HL-60/S4 (cell line): Measurements from ENCODE around the gene BAIAP2.
"Not testable (repeated sequence)": the region's sequence is repeated elsewhere in the genome, so short reads cannot be mapped to it uniquely, and the experiment has no call there.

Experiments used
- in situ Hi-C: fragments of 300-500 bp; cut with MboI; formaldehyde crosslinking; loops from 2 replicates; pipeline ENCODE4 v1.14.3; 2022; ENCODE audit warnings: low sequenced_read_pairs

BAIAP2 gene

DNA sequence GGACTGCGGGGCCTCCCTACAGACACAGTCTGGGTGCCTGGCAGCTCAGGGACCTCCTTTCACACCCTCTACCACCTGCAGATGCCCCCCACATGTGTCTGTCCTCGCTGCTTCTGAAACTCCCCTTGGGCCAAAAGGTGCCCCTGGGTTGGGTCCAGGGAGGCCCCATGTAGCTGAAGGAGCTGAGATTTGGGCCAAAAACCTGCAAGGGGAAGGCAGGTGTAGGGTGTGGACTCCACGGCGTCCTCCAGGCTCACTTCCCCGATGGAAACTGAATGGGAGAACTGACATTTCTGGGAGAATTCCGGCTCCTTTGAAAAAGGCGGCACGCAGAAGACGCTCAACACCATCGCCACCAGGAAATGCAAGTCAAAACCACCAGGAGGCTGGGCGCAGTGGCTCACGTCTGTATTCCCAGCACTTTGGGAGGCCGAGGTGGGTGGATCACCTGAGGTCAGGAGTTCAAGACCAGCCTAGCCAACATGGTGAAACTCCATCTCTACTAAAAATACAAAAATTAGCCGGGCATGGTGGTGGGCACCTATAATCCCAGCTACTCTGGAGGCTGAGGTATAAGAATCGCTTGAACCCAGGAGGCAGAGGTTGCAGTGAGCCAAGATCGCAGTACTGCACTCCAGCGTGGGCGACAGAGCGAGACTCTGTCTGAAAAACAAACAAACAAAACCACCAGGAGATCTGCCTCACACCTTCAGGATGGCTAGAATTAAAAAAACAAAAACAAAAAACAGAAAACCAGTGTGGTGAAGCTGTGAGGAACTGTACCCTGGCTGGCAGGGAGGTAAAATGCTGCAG is 13.2 kb upstream of the BAIAP2 start:
- in situ Hi-C loops: no loop called here

DNA sequence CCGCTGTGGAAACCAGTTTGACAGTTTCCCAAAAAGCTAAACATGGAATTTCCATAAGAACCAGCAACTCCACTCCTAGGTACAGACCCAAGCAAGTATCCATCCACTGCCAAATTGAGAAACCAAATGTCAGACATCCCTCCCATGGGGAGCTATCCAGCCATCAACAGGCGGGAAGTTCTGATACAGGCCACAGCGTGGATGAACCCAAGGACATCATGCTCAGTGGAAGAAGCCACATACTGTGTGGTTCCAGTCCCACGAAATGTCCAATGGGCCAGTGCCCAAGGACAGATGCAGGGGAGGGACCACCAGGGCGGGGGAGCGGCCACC is 12.6 kb upstream of the BAIAP2 start:
- in situ Hi-C loops: no loop called here

DNA sequence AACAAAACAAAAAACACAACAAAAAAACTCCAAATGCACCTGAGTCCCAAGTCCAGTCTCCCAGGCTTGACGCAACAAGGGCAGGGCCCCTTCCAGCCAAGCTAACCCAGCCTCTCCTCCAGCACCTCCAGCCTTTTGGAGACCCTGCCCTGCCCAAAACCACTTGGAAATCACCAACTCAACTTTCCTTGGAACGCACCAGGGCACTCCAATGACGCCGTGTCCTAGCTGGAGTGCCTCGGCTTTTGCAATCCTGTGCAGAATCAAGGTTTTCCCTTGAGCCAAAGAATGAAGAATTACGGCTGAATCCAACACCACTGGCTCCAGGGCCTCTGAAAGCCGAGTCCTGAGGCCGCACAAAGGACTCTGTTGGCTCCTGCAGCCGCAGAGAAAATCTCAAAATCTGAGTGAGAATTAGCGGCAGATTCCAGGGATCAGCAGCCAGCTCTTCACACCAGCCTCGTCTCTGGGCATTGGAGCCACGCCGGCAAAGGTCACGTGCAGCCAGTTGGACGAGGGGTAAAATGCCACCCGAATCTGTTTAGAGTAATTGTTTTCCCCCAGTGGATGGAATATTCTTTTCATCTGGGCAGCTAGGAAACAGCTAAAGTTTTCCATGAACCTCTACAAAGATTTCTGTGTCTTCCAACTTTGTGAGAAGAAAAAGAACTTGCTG is 9.7 kb upstream of the BAIAP2 start:
- in situ Hi-C loops: no loop called here

DNA sequence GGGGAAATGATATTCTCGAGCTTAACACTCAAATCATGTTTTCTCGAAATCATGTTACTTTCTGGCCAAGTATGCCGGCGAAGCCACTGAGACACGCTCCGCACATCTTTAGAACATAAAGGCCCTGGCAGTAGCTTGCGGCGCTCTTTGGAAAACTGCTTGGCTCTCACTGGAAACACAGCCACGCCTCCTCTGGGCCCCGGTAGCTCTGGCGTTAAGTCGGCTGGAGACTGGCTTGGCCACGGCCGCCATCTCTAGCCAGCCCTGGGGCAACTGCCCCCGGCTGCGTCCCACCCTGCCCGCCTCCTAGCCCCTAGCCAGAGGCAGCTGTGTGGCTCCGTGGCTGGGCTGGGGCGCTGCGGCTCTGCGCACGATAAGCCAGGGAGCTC is 9.2 kb upstream of the BAIAP2 start:
- in situ Hi-C loops: no loop called here

DNA sequence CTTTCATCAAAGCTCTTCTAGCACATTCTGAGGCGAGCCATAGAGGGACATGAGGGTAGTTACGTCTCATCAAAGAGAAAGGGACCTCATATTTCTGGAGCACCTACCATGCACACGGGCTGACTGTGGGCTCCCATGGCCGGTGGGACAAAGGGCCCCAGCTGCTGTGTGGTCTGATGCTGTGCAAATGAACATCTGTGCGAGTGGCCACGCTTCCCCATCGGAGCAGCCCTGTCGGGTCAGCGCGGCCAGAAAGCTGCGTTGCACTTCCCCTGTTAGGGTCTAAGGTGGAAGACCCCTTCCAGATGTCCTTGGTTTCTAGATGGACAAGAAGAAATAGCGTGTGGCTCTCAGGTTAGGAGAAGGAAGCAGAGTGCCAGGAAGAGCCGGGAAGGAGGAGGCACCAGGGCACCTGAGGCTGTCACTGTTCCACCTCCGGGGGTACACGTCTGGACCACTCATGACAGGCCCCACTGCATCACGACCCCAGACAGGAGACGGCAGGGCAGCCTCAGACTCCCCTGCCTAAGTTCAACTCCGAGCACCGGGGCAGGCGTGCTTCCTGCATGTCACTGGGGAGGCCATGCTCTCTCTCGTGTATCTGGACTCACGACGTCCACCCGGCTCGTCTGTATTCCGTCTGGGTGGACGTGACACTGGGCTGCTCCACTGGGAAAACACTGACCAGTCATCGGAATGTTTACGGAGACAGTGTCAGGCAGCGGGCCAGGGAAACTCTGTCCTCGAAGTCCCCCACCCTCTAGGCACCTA is 8.5 kb upstream of the BAIAP2 start:
- in situ Hi-C loops: no loop called here

DNA sequence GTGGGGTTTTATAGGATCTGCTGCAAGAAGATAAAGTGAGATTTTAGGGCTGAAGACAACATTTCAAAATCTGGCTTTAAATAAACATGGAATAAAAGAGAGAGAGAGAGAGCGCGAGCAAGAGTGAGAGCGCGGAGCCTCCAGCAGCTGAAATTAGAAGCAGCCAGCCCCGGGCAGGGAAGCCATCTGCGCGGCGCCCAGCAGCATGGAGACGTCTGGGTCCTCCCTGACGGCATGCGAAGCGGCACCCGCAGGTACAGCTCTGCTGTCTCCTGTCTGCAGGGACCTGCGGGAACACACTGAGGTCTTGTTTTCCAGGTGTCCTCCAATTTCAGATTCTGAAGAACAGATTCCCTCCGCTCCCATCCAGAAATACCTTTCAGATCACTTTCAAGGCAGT is 7.9 kb upstream of the BAIAP2 start:
- in situ Hi-C loops: no loop called here

DNA sequence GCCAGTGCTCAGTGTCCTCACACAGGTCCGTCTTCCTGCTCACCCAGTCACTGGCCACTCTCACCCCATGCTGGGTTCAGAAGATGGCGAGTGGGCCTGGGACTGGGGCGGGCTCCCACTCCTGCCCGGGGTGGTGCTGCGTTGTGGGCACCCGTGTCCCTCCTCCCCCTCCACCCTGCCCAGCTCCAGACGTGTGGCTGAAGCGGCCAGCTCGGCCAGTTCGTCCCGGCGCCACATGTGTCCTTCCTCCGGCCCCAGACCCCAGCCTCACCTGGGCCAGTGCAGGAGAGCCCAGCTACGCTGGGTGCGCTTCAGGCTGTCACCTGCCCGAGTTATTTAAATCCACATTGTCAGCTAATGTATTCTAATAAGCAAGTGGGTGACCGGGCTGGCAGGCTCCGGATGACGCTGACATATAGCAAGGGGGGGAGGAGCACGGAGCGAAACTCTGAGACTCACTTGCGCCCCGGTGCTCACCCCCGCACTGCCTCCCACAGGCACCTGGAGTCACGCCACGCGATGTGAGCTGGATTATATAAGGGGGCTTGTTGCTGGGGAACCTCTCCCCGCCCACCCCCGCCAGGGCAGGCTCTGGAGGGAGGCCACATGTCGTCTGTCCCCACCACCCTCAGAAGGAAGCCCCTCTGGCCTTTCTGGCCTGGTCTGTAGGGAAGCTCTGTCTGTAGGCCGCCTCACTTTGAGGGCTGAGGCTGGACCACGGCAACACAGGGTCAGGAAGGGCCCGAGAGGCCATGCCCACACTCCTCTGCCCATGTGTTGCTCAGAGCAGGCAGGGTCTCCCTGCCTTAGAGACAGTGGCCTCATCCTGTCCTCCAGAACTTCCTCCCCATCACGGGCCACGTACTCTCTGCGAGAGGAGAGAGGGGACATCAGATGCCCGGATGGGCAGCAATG is 7.1 kb upstream of the BAIAP2 start:
- in situ Hi-C loops: no loop called here

DNA sequence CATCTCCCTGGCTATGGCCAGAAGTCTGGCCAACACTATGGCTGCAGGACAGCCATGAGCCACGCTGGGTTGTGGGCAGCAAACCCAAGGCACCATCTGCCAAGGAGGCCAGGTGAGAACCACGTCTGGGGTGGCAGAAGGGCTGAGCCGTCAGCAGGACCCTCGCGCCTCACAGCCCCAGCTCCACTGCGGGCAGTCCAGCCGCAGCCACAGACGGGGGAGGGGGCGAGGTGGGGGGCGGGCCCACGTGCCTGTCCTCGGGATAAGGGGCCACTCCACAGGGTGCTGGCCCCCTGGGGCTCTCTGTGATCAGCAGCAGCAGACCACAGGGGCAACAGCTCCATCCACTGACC is 6.5 kb upstream of the BAIAP2 start:
- in situ Hi-C loops: no loop called here

DNA sequence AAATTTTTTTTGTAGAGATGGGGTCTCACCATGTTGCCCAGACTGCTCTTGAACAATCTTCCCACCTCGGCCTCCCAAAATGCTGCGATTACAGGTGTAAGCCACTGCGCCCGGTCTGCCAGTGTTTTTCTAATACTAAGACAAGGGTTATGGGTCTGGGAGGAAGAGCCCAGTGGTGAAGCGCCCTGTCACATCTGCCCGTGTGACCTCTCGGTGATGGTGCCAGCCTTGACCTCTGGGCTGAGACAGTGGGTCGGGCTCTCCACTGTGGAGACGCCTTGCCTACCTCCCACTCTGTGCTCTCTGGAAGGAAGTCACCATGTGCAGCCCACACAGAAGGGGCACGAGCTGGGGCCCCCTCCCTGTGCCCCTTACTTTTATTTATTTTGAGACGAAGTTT is 5.1 kb upstream of the BAIAP2 start:
- in situ Hi-C loops: no loop called here

DNA sequence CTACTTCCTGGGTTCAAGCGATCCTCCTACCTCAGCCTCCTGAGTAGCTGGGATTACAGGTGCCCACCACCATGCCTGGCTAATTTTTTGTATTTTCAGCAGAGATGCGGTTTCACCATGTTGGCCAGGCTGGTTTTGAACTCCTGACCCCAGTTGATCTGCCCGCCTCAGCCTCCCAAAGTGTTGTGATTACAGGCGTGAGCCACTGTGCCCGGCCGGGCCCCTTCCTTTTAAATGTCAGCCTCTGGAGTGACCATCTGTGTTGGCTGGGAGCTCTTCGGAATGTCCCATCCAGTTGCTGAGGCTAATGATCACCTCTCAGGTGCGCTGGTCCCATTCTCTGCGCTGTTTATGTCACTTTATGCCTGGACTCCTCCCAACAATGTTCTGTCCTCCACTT is 4.6 kb upstream of the BAIAP2 start:
- in situ Hi-C loops: not testable (repeated sequence)

DNA sequence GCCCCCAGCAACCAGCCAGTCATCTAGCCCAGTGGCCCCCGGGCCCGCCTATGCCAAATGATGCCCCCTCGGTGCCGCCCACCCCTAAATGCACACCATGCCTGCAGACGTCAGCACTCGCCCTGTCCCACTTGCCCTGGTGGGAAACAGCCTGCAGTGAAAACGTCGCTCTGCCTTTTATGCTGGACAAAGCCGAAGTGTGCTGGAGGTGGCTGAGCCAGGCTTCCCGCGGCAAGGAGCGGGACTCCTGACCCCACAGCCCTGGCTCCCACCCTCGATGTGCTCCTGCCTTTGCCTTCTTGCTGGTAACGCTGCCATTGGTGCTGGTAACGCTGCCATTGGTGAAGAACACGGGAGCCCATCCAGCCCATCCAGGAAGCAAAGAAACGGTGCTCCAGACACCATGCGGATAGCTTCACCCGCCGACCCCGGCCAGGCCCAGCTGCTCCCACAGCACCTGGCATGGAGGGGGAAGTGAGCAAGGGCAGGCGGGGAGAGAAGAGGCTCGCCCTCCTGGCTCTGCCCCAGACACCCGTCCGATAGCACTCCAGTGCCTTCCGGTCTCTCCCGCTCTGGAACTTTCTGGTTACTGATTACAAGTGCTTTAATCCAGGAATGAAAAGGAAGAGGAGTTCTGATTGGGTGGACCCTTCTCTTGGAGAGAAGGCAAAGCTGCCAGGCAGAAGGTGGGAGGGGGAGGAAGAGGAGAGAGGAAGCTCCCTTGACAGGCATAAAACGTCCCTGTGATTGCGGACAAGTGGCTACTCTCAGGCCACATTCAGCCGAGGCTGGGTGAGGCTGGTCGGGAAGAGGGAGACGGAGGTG is 4.0 kb upstream of the BAIAP2 start:
- in situ Hi-C loops: no loop called here

DNA sequence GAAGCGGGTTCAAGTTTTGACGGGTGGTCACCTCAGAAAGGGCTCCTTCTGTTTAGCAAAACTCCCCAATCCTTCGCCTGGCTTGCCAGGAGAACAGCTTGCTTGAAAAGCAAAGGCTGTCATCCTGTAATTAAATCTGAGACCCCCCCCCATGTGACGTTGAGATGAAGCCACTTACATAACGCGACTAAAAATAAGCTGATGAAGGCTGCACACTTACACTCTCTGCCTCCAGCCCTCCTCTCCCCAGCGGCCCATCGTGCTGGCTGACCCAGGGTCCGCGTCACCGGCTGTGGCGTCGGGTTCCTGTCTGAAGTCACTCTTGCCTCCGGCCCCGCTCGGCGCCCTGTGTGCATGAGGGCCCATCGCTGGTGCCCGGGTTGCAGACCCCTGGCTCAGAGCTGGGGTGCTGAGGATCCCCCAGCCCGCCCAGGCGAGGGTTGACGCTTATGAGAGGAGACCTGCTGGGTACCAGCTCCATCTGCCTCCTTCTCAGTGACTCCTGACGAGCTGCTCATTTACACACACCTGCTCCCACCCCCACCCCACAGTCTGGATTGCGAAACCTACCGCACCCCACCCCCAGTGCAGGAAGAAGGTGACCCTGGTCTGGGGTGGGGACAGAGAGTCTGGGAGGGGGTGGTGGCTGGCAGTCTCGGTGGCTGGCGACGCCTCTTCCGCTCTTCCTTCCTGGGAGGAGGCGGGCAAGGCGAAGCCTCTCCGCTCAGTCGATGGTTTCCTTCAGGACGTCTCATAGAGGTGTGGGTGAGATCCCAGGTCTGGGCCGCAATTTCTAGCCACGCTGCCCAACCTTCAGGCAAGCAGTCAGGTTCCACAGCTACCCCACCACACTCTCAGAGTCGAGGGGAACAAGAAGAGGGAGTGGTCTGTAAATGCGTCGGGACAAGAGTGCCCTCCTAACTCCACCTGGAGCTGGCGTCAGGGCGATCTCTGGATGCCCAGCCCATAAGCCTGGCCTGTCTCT is 3.1 kb upstream of the BAIAP2 start:
- in situ Hi-C loops: no loop called here

DNA sequence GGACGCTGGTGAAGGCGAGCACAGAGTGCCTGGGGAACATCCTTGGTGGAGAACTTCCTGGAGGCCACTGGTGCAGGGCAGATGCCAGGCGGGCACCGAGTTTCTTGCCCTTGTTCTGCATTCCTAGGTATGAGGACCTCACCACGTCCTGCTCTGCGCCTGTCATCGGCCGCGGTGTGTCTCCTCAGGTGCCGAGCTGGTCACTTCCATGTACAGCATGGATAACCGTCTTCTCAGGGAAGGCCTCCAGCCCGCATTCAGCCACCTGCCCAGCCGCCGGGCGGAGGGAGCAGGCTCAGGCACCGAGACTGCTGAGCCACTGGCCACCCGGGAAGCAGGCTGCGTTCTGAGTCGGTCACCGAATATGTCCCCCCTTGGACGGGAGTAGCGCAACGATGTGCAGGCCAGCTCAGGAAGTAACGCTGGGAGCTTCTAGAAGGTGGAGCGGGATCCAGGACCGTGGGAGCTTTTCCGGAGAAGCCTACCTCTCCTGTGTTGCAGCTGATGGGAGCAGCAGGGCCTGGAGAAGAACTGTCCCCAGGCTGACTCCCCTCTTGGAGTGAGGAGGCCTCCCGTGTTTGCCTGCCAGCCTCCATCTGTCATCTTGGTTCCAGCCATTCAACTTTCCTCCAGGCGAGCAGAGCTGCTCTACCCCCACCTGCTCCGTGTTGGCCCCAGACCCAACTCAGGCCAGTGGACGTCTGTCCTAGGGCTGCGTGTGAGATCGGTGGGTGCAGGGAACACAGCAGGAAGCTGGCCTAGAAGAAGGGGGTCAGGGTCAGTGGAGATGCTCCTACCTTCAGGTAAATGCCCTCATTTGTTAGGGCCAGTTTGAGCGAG is 2.1 kb upstream of the BAIAP2 start:
- in situ Hi-C loops: no loop called here

DNA sequence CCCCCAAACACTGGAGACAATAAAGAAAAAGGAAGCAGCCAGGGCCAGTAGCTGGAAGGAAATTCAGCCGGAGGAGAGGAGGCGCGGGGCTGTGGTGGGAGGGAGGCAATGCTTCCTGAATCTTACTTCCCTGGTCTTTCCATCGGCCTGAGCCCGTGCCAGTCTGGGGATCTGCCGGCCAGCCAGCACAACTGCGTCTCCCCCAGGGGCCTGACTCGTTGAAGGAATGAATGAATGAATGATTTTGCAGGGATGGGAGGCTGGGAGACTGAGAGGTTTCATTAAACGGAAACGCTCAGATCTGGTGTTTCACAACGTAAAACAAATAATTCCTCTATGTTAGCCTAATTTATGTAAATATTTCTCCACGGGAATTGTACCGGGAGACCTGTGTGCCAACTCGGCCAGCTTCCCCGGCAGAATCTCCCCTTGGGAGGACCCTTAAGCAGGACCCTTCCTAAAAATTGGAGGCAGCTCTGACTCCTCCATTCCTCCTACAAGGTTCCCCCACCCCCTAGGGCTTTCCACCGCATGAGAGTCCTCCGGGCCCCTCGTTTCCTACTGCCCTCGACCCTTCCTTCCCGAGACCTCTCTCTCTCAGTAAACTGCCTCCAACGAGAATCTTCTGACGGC is 1.3 kb upstream of the BAIAP2 start:
- in situ Hi-C loops: no loop called here

DNA sequence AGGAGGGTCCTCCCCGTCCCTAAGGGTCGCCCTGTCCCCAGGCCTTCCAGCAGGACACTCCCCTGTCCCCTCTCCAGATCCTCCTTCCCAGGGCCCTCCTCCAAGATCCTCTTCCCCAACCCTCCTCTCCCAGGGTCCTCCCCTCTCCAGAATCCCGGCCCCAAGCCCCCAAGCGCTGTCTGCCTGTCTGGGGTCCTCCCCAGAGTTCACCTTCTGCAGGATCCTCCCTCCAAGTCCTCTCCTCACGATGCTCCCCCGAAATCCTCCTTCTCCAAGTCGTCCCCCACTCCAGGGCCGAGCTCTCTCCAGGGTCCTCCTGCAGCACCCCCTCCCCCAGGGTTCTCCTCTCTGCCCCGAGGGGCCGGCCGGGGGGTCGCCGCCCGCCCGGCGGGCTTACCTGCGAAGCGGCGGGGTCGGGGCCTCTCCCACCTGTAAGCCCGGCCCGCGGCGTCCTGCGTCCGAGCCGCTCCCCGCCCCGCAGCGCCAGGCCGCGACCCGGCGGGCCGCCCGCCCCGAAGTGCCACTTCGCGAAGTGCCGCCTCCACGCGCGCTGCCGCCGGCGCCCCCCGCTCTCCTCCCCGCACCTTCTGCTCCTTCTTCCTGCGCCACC is 678 bp upstream of the BAIAP2 start:
- in situ Hi-C loops: no loop called here

DNA sequence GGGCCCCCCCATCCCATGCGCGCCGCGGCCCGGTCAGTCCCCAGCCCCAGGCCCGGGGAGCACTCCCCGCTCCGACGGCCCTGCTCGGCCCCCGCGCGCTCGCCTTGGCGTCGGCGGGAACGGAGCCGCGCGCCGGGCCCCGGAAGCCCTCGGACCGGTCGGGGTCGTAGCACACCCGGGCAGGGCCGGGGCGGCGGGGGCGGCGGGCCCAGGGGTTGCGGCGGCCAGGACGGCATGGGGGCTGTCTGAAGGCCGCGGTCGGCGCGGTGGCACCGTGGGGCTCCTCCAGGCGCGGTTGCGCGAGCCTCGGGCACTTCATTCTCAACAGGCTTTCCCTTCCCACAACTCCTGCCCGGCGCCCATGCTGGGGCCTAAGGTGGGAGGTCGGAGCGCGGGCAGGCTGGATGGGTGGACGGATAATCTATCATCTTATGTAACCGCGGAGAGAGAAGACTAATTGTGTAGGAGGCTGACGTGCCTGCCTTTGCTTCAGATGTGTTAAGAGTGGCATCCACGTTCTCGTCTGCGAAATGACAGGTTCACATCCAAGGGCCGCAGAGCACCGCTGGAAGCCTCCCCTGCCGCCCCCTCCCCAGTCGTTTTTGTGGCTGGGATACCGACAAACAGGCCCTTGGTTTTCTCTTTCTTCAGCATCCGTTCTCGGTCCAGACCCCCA is 708 bp downstream of the BAIAP2 start:
- in situ Hi-C loops: no loop called here
